CD14-positive monocyte (primary cell): ENCODE results near the gene ASTN2. TPM values are rescaled to one million over a fixed set of nuclear protein-coding genes. Genes with fewer than 3 reads are reported as not detected.

Experiments
- DNase-seq, 3 donors: peaks; one replicate each; pipeline ENCODE4 v3.0.0-alpha.2; 2011 to 2022
- H2AFZ ChIP-seq: 2 replicates; pipeline ENCODE4 v1.6.0; 2012; ENCODE audit warnings: mild to moderate bottlenecking, low read depth, low read length, inconsistent platforms; ENCODE audit not compliant: insufficient read depth, poor library complexity, severe bottlenecking
- H3K27ac ChIP-seq, 2 donors: 1 replicate in 1 of 2; 2 replicates in 1 of 2; pipeline ENCODE4 v1.5.1; 2012 to 2013; ENCODE audit warnings: low read length in 2 of 2, control low read depth in 1 of 2, inconsistent platforms in 1 of 2, low read depth in 1 of 2, mild to moderate bottlenecking in 1 of 2
- H3K27me3 ChIP-seq, 2 donors: one replicate each; pipeline versions ENCODE4 v1.6.0 to v1.6.1; 2011 to 2013; ENCODE audit warnings: low read length in 2 of 2; ENCODE audit not compliant: control insufficient read depth in 2 of 2, insufficient read depth in 2 of 2
- H3K36me3 ChIP-seq, 2 donors: replicated peaks in 1 of 2; 1 replicate in 1 of 2; 2 replicates in 1 of 2; pipeline versions ENCODE4 v1.5.1 to v1.6.1; 2012 to 2013; ENCODE audit warnings: low read length in 2 of 2, control low read depth in 1 of 2, inconsistent platforms in 1 of 2, mild to moderate bottlenecking in 1 of 2; ENCODE audit not compliant: insufficient read depth in 2 of 2, control insufficient read depth in 1 of 2
- H3K4me1 ChIP-seq, 2 donors: 1 replicate in 1 of 2; 2 replicates in 1 of 2; pipeline versions ENCODE4 v1.5.1 to v1.6.1; 2012 to 2013; ENCODE audit warnings: low read length in 2 of 2, control low read depth in 1 of 2, inconsistent platforms in 1 of 2, mild to moderate bottlenecking in 1 of 2, moderate library complexity in 1 of 2; ENCODE audit not compliant: insufficient read depth in 2 of 2, control insufficient read depth in 1 of 2
- H3K4me2 ChIP-seq: replicated peaks from 2 replicates; pipeline ENCODE3; 2012; ENCODE audit warnings: low read length, moderate library complexity, mild to moderate bottlenecking; ENCODE audit not compliant: poor library complexity, severe bottlenecking; ENCODE audit errors: extremely low read depth
- H3K4me3 ChIP-seq, 3 experiments: fragments of 200-600 bp in 1 of 3; sonication (generic) in 1 of 3; replicated peaks in 1 of 3; 1 replicate in 2 of 3; 2 replicates in 1 of 3; pipeline ENCODE4 v1.5.1; 2011 to 2013; ENCODE audit warnings: low read length in 3 of 3, mild to moderate bottlenecking in 3 of 3, control low read depth in 2 of 3, low read depth in 2 of 3, inconsistent platforms in 1 of 3, moderate library complexity in 1 of 3
- H3K79me2 ChIP-seq: 2 replicates; pipeline ENCODE4 v1.6.0; 2012; ENCODE audit warnings: mild to moderate bottlenecking, control low read depth, inconsistent platforms, low read length, moderate library complexity; ENCODE audit not compliant: insufficient read depth
- H3K9ac ChIP-seq: 2 replicates; pipeline ENCODE4 v1.6.0; 2017; ENCODE audit warnings: low read length, mild to moderate bottlenecking; ENCODE audit not compliant: insufficient read depth, poor library complexity, severe bottlenecking
- H3K9me3 ChIP-seq, 2 donors: replicated peaks in 1 of 2; 1 replicate in 1 of 2; 2 replicates in 1 of 2; pipeline versions ENCODE4 v1.5.1 to v1.6.1; 2012 to 2013; ENCODE audit warnings: low read length in 2 of 2, control low read depth in 1 of 2; ENCODE audit not compliant: control insufficient read depth in 1 of 2, insufficient read depth in 1 of 2
- H4K20me1 ChIP-seq: 2 replicates; pipeline ENCODE4 v1.6.0; 2012; ENCODE audit warnings: mild to moderate bottlenecking, low read length, control low read depth, moderate library complexity; ENCODE audit not compliant: insufficient read depth
- H3K27ac Mint-ChIP-seq, 7 donors: one replicate each; pipeline ENCODE4 v1.8.0; 2020; ENCODE audit warnings: mild to moderate bottlenecking in 7 of 7, mixed read lengths in 7 of 7, moderate library complexity in 6 of 7, inconsistent platforms in 2 of 7
- H3K27me3 Mint-ChIP-seq, 3 donors: one replicate each; pipeline ENCODE4 v1.8.0; 2021 to 2022; ENCODE audit warnings: low read depth in 3 of 3, mild to moderate bottlenecking in 3 of 3, mixed read lengths in 3 of 3, moderate library complexity in 3 of 3, inconsistent platforms in 1 of 3
- H3K36me3 Mint-ChIP-seq, 2 donors: one replicate each; pipeline ENCODE4 v1.8.0; 2020; ENCODE audit warnings: mixed read lengths in 2 of 2, inconsistent platforms in 1 of 2, mild to moderate bottlenecking in 1 of 2
- H3K4me1 Mint-ChIP-seq: one replicate; pipeline ENCODE4 v1.8.0; 2020; ENCODE audit warnings: mild to moderate bottlenecking, mixed read lengths
- H3K4me3 Mint-ChIP-seq, 2 donors: one replicate each; pipeline ENCODE4 v1.8.0; 2020; ENCODE audit warnings: mild to moderate bottlenecking in 2 of 2, mixed read lengths in 2 of 2, moderate library complexity in 1 of 2
- H3K9me3 Mint-ChIP-seq, 7 donors: one replicate each; pipeline ENCODE4 v1.8.0; 2020 to 2022; ENCODE audit warnings: mixed read lengths in 7 of 7, mild to moderate bottlenecking in 6 of 7, moderate library complexity in 6 of 7, inconsistent platforms in 2 of 7
- WGBS: methylation state at CpG from one replicate; pipeline ENCODE4 v1.1.5; 2013; ENCODE audit warnings: missing lambda C conversion rate; ENCODE audit not compliant: insufficient coverage; 5-methylcytosine and 5-hydroxymethylcytosine counted together
- intact Hi-C, 2 donors: fragments of 100-400 bp; cut with micrococcal nuclease; formaldehyde crosslinking; loops; one replicate each; pipeline versions ENCODE4 v1.15.0 to v1.15.1; 2023
- polyA plus RNA-seq, 3 donors: library from polyadenylated mRNA; depleted of rRNA in 1 of 3; unstranded in 2 of 3; stranded (reverse) in 1 of 3; fragments of 300-500 nt in 2 of 3; fragments of >200 nt in 1 of 3; fragmentation: Illumina TruSeq in 2 of 3; gene quantifications; 1 replicate in 2 of 3; 2 replicates in 1 of 3; pipeline ENCODE4 v1.2.3, GENCODE V29; 2012 to 2021
- TF ChIP-seq, protein P1 (sequence below): fragments of 200-600 bp; IDR thresholded peaks from one replicate; pipeline ENCODE4 v1.8.0; 2022; ENCODE audit warnings: antibody characterized with exemption, mild to moderate bottlenecking

Gene ASTN2
- polyA plus RNA-seq, 3 donors: not detected

DNA sequence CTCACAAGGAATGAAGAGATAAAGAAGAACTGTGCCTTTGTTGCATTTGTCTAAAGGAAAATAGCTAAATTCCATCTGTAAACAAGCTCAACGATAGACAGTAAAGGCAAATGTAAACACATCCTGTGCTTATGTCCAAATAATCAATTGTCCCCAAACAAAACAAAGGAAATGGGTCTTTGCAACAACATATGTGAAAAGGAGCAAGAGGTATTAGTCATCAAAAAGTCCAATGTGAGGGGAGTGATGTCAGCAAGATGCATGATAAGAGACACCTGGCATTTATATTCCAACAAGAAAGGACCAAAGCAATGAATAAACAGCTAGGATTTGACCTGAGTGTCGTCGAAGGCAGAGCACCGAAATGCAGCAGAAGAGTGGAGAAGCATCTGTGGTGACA is 209.1 kb downstream of the ASTN2 start:
- Histone ChIP-seq H3K27me3 (no peaks in the 10 kb centered on the region), H3K4me1 (no peaks in the 10 kb centered on the region), H3K4me3 (no peak overlapping the region), H3K4me2 (no peak overlapping the region), H3K27ac (no peak overlapping the region), H2AFZ (no peak overlapping the region), H3K9me3 (peaks cover 27 to 33% of the 10 kb centered on the region in 2 donors), H3K36me3 (no peaks in the 10 kb centered on the region), H3K9ac (no peak overlapping the region), H3K79me2 (no peaks in the 10 kb centered on the region), H4K20me1 (no peaks in the 10 kb centered on the region)
- TF ChIP-seq, protein P1, sequence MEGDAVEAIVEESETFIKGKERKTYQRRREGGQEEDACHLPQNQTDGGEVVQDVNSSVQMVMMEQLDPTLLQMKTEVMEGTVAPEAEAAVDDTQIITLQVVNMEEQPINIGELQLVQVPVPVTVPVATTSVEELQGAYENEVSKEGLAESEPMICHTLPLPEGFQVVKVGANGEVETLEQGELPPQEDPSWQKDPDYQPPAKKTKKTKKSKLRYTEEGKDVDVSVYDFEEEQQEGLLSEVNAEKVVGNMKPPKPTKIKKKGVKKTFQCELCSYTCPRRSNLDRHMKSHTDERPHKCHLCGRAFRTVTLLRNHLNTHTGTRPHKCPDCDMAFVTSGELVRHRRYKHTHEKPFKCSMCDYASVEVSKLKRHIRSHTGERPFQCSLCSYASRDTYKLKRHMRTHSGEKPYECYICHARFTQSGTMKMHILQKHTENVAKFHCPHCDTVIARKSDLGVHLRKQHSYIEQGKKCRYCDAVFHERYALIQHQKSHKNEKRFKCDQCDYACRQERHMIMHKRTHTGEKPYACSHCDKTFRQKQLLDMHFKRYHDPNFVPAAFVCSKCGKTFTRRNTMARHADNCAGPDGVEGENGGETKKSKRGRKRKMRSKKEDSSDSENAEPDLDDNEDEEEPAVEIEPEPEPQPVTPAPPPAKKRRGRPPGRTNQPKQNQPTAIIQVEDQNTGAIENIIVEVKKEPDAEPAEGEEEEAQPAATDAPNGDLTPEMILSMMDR: no peak
- Mint-ChIP-seq H3K27me3 (no peaks in the 10 kb centered on the region), H3K4me3 (no peak overlapping the region), H3K9me3 (peaks cover 3 to 26% (median 13%) of the 10 kb centered on the region in 7 donors), H3K36me3 (no peaks in the 10 kb centered on the region), H3K4me1 (no peaks in the 10 kb centered on the region), H3K27ac (no peak overlapping the region)
- intact Hi-C loops: no loop called here
- WGBS: 83% methylated on average over 3 of the region's 4 CpGs
- DNase-seq: no peak

DNA sequence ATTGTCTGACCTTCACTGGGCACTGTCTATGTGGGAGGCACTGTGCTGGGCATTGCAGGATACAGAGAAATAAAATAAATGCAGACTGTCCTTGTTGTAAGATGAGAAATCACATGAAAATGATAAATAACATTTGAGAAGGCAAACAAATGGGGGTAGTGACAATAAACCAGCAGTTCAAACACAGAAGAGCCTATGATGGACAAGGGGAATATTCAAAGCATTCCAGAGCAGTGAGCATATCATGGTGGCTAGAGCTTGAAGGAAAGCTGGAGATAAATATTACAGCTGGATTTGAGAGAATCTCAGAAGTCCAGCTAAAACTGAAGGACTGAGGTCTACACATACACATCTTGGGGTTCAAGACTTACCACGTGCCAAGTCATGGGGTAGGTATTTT is 209.9 kb downstream of the ASTN2 start:
- Mint-ChIP-seq H3K9me3 (peaks cover 3 to 26% (median 13%) of the 10 kb centered on the region in 7 donors), H3K4me1 (no peaks in the 10 kb centered on the region), H3K27me3 (no peaks in the 10 kb centered on the region), H3K27ac (no peak overlapping the region), H3K36me3 (no peaks in the 10 kb centered on the region), H3K4me3 (no peak overlapping the region)
- WGBS: no CpG with 5 or more reads among the region's 1 CpG
- Histone ChIP-seq H3K4me3 (no peak overlapping the region), H3K9ac (no peak overlapping the region), H3K4me2 (no peak overlapping the region), H4K20me1 (no peaks in the 10 kb centered on the region), H3K9me3 (peaks cover 27 to 33% of the 10 kb centered on the region in 2 donors), H3K36me3 (no peaks in the 10 kb centered on the region), H3K4me1 (no peaks in the 10 kb centered on the region), H3K27me3 (no peaks in the 10 kb centered on the region), H2AFZ (no peak overlapping the region), H3K27ac (no peak overlapping the region), H3K79me2 (no peaks in the 10 kb centered on the region)
- intact Hi-C loops: no loop called here
- TF ChIP-seq, protein P1: no peak
- DNase-seq: no peak
